HepG2 (cell line): ENCODE data around the gene PLCG1. TPM values are rescaled to one million over a fixed set of nuclear protein-coding genes. Genes with fewer than 3 reads are reported as not detected.

ENCODE experiments used
- ARID4A ChIP-seq: sonication (generic); formaldehyde crosslinking; IDR thresholded peaks from 2 replicates; pipeline ENCODE4 v1.5.0; 2020; ENCODE audit warnings: mild to moderate bottlenecking, missing genetic modification reagents, borderline replicate concordance
- ELF3 ChIP-seq: IDR thresholded peaks from 2 replicates; pipeline ENCODE4 v1.6.1; 2016; ENCODE audit warnings: missing genetic modification reagents, missing compliant biosample characterization
- ETV5 ChIP-seq: IDR thresholded peaks from 2 replicates; pipeline ENCODE4 v1.6.1; 2018; ENCODE audit warnings: missing biosample characterization, missing genetic modification reagents, inconsistent platforms, borderline replicate concordance
- HMGXB3 ChIP-seq: sonication (generic); formaldehyde crosslinking; IDR thresholded peaks from 2 replicates; pipeline ENCODE4 v1.4.0; 2020; ENCODE audit warnings: missing genetic modification reagents, borderline replicate concordance
- KLF13 ChIP-seq: sonication (generic); formaldehyde crosslinking; IDR thresholded peaks from 2 replicates; pipeline ENCODE4 v1.4.0; 2020; ENCODE audit warnings: mild to moderate bottlenecking, missing genetic modification reagents
- KLF9 ChIP-seq: IDR thresholded peaks from 2 replicates; pipeline ENCODE4 v1.6.1; 2016; ENCODE audit warnings: low read depth
- MAF1 ChIP-seq: sonication (generic); formaldehyde crosslinking; IDR thresholded peaks from 2 replicates; pipeline ENCODE4 v1.5.0; 2020; ENCODE audit warnings: missing genetic modification reagents, borderline replicate concordance
- MAZ ChIP-seq, 2 experiments: sonication (generic) in 1 of 2; formaldehyde crosslinking in 1 of 2; IDR thresholded peaks; 2 replicates each; pipeline versions ENCODE4 v1.5.0 to v1.6.1; 2012 to 2020; ENCODE audit warnings: low read depth in 2 of 2, mild to moderate bottlenecking in 2 of 2, borderline replicate concordance in 1 of 2, improper control_type of control experiment in 1 of 2, low read length in 1 of 2, missing genetic modification reagents in 1 of 2, moderate library complexity in 1 of 2
- MIER3 ChIP-seq: IDR thresholded peaks from 2 replicates; pipeline ENCODE4 v1.6.1; 2016; ENCODE audit warnings: missing compliant biosample characterization, borderline replicate concordance
- MTA3 ChIP-seq: sonication (generic); formaldehyde crosslinking; IDR thresholded peaks from 2 replicates; pipeline ENCODE4 v1.4.0; 2020; ENCODE audit warnings: missing genetic modification reagents
- MTF2 ChIP-seq: sonication (generic); formaldehyde crosslinking; IDR thresholded peaks from 2 replicates; pipeline ENCODE4 v1.5.0; 2020; ENCODE audit warnings: missing genetic modification reagents, borderline replicate concordance
- TBP ChIP-seq: sonication (generic); formaldehyde crosslinking; IDR thresholded peaks from 2 replicates; pipeline ENCODE4 v1.5.0; 2020; ENCODE audit warnings: missing genetic modification reagents
- polyA plus RNA-seq, 8 experiments: library from polyadenylated mRNA; depleted of rRNA in 3 of 8; stranded (reverse) in 7 of 8; unstranded in 1 of 8; fragments of >200 nt; fragmentation: Illumina TruSeq in 4 of 8; extraction: Trizol in 4 of 8; gene quantifications; 2 replicates each; pipeline versions ENCODE4 v1.2.1 to v1.2.3, GENCODE V29; 2011 to 2016; ENCODE audit warnings: low read depth in 4 of 8, missing spikeins in 1 of 8, mixed read lengths in 1 of 8; ENCODE audit not compliant: insufficient read depth in 1 of 8
- total RNA-seq, 5 experiments: library from RNA; depleted of rRNA; stranded (reverse); fragments of >200 nt; fragmentation: Illumina TruSeq; extraction: Trizol; gene quantifications; 2 replicates each; pipeline ENCODE4 v1.2.3, GENCODE V29; 2016; ENCODE audit warnings: low read depth in 1 of 5
- TF ChIP-seq, protein P1 (sequence below): sonication (generic); formaldehyde crosslinking; IDR thresholded peaks from 2 replicates; pipeline ENCODE4 v1.5.0; 2020; ENCODE audit warnings: mild to moderate bottlenecking, missing genetic modification reagents
- TF ChIP-seq, protein P2 (sequence below): sonication (generic); formaldehyde crosslinking; IDR thresholded peaks from 2 replicates; pipeline ENCODE4 v1.4.0; 2020; ENCODE audit warnings: missing genetic modification reagents

PLCG1 gene
- total and polyA plus RNA-seq, 2 of the 13 experiments (the other 11 are each of a cell fraction or from before 2014, with no cell fraction given) = 85.3 to 158 TPM

DNA sequence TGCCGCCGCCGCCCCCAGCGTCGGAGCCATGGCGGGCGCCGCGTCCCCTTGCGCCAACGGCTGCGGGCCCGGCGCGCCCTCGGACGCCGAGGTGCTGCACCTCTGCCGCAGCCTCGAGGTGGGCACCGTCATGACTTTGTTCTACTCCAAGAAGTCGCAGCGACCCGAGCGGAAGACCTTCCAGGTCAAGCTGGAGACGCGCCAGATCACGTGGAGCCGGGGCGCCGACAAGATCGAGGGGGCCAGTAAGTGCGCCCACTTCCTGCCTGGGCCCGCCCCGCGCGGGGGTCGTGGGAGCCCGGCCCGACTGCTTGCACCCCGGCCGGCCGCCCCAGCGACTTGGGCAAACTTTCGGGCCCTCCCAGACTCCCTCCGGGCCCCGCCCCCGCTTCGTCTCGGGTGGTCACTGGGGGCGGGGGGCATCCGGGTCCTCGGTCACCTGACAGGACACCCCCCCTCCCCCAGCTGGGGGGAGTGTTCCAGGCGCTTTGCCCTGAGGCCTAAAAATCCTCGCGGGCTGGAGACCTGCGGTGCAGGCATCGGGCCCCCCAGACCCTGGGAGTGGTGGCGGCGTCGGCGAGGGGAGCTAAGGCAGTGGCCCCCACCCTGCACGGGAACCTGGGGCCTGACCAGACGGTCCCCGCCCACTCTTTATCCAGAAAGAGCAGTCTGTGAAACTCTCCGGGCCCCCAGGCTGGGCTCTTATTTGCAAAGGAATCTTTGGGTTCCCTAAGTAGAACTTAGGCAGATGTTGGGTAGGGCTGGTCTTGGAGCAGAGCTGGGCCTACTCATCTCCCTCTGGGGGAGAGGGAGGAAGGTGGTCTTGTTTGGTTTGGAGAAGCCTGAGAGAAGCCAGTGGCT lies 501 bp downstream of the PLCG1 start (continued):
- TF ChIP-seq, protein P1, sequence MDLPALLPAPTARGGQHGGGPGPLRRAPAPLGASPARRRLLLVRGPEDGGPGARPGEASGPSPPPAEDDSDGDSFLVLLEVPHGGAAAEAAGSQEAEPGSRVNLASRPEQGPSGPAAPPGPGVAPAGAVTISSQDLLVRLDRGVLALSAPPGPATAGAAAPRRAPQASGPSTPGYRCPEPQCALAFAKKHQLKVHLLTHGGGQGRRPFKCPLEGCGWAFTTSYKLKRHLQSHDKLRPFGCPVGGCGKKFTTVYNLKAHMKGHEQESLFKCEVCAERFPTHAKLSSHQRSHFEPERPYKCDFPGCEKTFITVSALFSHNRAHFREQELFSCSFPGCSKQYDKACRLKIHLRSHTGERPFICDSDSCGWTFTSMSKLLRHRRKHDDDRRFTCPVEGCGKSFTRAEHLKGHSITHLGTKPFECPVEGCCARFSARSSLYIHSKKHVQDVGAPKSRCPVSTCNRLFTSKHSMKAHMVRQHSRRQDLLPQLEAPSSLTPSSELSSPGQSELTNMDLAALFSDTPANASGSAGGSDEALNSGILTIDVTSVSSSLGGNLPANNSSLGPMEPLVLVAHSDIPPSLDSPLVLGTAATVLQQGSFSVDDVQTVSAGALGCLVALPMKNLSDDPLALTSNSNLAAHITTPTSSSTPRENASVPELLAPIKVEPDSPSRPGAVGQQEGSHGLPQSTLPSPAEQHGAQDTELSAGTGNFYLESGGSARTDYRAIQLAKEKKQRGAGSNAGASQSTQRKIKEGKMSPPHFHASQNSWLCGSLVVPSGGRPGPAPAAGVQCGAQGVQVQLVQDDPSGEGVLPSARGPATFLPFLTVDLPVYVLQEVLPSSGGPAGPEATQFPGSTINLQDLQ (CRISPR knock-in tag) = no peak
- 0 out of 2 replicates have a peak, but pooled peaks have one; percentile 28 for TF ChIP-seq MAF1 (CRISPR knock-in tag)
- TF ChIP-seq MIER3 (CRISPR knock-in tag) = no peak
- TF ChIP-seq ARID4A = peak; percentile 81
- peak; percentile 78 for TF ChIP-seq HMGXB3 (CRISPR knock-in tag)
- 0 out of 2 replicates have a peak, but pooled peaks have one; percentile 64 for TF ChIP-seq KLF13
- TF ChIP-seq TBP = 0 out of 2 replicates have a peak, but pooled peaks have one; percentile 51
- peak; percentile 72 for TF ChIP-seq ETV5 (CRISPR knock-in tag)
- TF ChIP-seq, protein P2, sequence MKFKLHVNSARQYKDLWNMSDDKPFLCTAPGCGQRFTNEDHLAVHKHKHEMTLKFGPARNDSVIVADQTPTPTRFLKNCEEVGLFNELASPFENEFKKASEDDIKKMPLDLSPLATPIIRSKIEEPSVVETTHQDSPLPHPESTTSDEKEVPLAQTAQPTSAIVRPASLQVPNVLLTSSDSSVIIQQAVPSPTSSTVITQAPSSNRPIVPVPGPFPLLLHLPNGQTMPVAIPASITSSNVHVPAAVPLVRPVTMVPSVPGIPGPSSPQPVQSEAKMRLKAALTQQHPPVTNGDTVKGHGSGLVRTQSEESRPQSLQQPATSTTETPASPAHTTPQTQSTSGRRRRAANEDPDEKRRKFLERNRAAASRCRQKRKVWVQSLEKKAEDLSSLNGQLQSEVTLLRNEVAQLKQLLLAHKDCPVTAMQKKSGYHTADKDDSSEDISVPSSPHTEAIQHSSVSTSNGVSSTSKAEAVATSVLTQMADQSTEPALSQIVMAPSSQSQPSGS (CRISPR knock-in tag) = 0 out of 2 replicates have a peak, but pooled peaks have one; percentile 7
- no peak for TF ChIP-seq MTA3 (CRISPR knock-in tag)
- peak; percentile 78 for TF ChIP-seq MAZ (IDR thresholded peaks at IDR 0.05; ENCODE audit: borderline replicate concordance, low read depth, low read length)
- peak; percentile 38; the same call in 1 of the 2 replicates for TF ChIP-seq MAZ (CRISPR knock-in tag; IDR thresholded peaks at IDR 0.05; ENCODE audit: low read depth)
- TF ChIP-seq ELF3 (CRISPR knock-in tag) = peak; percentile 38
- TF ChIP-seq KLF9 (CRISPR knock-in tag) = no peak; the same call in 1 of the 2 replicates
- 0 out of 2 replicates have a peak, but pooled peaks have one; percentile 84 for TF ChIP-seq MTF2 (CRISPR knock-in tag)
